ENCODE measurements around the gene TOGARAM2. TPM values are rescaled to one million over a fixed set of nuclear protein-coding genes. Genes with fewer than 3 reads are reported as not detected.

TOGARAM2 gene
- total and polyA plus RNA-seq, 10 donors: 3.0 to 19.9 (median 8.6) TPM

DNA sequence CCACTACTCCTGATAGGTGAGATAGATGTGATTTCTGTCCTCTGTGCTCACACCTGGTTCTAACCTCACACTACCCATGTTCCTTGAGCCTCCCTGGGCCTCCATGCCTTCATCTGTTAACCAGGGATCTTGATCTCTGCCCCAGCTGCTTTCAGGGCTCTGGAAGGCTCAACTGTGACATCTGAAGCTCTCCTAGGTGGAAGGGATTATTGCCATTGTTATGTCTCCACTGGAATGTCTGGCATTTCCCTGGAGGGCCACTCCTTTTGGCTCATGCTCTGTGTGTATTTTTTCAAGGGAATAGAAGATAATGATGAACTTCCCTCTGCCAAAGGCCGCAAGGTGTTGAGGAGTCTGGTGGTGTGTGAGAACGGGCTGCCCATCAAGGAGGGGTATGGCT is 52.1 kb downstream of the TOGARAM2 start:
- Histone ChIP-seq H3K27ac (no peak overlapping the region), H3K4me3 (no peak overlapping the region), H3K4me1 (peaks cover 0 to 11% (median 0%) of the 10 kb centered on the region in 6 donors), H3K27me3 (replicated peaks in 1 of 7) (no peaks in the 10 kb centered on the region), H3K9me3 (no peaks in the 10 kb centered on the region), H3K36me3 (peaks cover 0 to 20% (median 0%) of the 10 kb centered on the region in 6 donors)
- WGBS, 5 donors: 54 to 89% (median 76%) methylated on average over 2 of the region's 2 CpGs
- intact Hi-C loops (cut with DNase I; ENCODE audit: low total_unique reads): no loop called here
- TF ChIP-seq POLR2AphosphoS5 (IDR thresholded peaks at IDR 0.05) (no peak), POLR2A (IDR thresholded peaks at IDR 0.05) (no peak)
- TF ChIP-seq, protein P1, sequence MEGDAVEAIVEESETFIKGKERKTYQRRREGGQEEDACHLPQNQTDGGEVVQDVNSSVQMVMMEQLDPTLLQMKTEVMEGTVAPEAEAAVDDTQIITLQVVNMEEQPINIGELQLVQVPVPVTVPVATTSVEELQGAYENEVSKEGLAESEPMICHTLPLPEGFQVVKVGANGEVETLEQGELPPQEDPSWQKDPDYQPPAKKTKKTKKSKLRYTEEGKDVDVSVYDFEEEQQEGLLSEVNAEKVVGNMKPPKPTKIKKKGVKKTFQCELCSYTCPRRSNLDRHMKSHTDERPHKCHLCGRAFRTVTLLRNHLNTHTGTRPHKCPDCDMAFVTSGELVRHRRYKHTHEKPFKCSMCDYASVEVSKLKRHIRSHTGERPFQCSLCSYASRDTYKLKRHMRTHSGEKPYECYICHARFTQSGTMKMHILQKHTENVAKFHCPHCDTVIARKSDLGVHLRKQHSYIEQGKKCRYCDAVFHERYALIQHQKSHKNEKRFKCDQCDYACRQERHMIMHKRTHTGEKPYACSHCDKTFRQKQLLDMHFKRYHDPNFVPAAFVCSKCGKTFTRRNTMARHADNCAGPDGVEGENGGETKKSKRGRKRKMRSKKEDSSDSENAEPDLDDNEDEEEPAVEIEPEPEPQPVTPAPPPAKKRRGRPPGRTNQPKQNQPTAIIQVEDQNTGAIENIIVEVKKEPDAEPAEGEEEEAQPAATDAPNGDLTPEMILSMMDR (IDR thresholded peaks at IDR 0.05 in 8 of 11, conservative IDR thresholded peaks at IDR 0.05 in 3 of 11): no peak
- DNase-seq: no peak

DNA sequence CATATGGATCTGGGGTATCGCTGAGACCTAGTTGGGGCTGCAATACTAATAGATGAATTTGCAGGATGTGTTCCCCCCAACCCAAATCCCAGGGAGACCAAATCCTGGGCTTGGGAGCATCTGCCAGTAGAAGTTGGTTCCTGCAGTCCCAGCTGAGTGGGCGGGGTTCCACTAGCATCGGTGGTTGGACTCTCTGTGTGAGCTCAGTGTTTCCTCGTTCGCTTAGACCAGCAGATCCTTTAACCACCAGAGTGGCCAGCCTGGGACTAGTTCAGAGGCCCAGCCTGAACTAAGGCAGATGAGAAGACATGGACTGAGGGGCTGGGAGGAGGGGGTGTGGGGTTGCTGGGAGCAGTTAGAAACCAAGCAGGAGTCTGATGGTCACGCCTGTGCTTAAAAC is 52.6 kb downstream of the TOGARAM2 start:
- WGBS, 5 donors: 70 to 79% (median 78%) methylated on average over 6 of the region's 6 CpGs
- H3K36me3 ChIP-seq: peaks cover 0 to 19% (median 0%) of the 10 kb centered on the region in 6 donors
- H3K4me1 ChIP-seq: peaks cover 0 to 11% (median 0%) of the 10 kb centered on the region in 6 donors
- no peak overlapping the region for H3K4me3 ChIP-seq
- TF ChIP-seq POLR2AphosphoS5 (IDR thresholded peaks at IDR 0.05): no peak
- TF ChIP-seq POLR2A (IDR thresholded peaks at IDR 0.05): no peak
- TF ChIP-seq, protein P1 (IDR thresholded peaks at IDR 0.05 in 8 of 11, conservative IDR thresholded peaks at IDR 0.05 in 3 of 11): no peak
- no peaks in the 10 kb centered on the region for H3K9me3 ChIP-seq
- no peak overlapping the region for H3K27ac ChIP-seq
- H3K27me3 ChIP-seq (replicated peaks in 1 of 7): no peaks in the 10 kb centered on the region
- no peak for DNase-seq
- intact Hi-C loops (cut with DNase I; ENCODE audit: low total_unique reads): no loop called here

DNA sequence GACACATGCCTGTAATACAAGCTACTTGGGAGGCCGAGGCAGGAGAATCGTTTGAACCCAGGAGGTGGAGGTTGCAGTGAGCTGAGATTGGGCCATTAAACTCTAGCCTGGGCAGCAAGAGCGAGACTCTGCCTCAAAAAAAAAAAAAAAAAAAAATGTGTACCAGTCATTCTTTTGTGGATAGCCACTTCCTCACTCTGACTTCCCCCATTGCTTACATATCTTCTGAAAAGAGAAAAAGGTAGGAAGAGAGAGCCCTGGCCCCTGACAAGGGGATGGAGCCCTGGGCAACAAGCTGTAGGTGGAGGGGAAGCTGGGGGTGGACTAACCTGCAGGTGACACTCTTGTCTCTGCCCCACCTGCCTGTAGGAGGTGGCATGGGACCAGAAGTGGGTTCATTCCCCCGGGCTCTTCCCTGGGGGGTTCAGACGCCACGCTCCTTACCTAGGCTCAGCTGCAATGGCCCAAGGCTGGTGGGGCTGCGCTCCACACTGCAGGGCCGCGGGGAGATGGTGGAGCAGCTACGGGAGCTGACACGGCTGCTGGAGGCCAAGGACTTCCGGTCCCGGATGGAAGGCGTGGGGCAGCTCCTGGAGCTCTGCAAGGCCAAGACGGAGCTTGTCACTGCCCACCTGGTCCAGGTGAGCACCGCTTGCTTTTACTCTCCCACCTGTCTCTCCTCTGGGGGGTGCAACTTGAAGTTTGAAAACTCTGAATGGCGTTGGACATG is 54.1 kb downstream of the TOGARAM2 start:
- no peak for TF ChIP-seq POLR2AphosphoS5 (IDR thresholded peaks at IDR 0.05)
- TF ChIP-seq, protein P1 (IDR thresholded peaks at IDR 0.05 in 8 of 11, conservative IDR thresholded peaks at IDR 0.05 in 3 of 11): no peak
- TF ChIP-seq POLR2A (IDR thresholded peaks at IDR 0.05): no peak
- Histone ChIP-seq H3K36me3 (peaks cover 0 to 19% (median 0%) of the 10 kb centered on the region in 6 donors), H3K27ac (no peak overlapping the region), H3K9me3 (no peaks in the 10 kb centered on the region), H3K27me3 (replicated peaks in 1 of 7) (no peaks in the 10 kb centered on the region), H3K4me1 (peaks cover 0 to 11% (median 0%) of the 10 kb centered on the region in 6 donors), H3K4me3 (no peak overlapping the region)
- intact Hi-C loops (cut with DNase I; ENCODE audit: low total_unique reads): no loop called here
- peak; percentile 53 for DNase-seq
- WGBS, 5 donors: 78 to 90% (median 82%) methylated on average over 11 to 17 of the region's 17 CpGs

DNA sequence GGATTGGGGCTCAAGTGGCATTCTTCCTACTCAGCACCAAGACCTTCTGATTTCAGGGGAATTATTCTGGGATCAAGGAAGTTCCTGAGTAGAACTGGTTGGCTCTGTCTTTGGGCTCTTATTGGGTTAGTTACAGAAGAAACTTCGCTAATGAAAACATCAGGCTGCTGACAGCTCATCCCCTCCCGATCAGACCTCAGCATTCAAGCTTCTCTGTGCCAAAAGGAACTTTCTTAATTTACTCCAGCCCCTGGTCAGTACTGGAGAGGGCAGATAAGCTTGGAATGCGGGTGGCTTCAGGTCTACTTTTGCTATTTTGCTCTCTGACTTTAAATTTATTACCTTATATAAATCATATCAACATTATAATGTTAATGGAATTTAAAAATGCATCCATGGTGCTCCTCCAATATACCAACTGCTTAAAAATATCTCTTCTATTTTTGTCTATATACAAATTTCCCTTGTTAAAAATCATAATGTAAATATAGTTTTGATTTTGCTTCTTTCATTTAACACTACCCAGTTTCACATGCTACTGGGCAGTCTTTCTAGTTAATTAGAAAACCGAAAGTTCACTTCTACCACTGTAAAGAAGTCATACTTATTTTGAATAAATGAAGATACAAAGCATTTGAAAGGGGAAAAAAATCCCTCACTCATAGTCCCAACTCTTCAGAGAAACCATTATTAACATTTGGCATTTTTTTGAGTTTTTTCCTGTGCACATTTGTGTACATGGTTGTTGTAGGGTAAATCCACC is 58.8 kb downstream of the TOGARAM2 start:
- no peak overlapping the region for H3K4me3 ChIP-seq
- TF ChIP-seq, protein P1 (IDR thresholded peaks at IDR 0.05 in 8 of 11, conservative IDR thresholded peaks at IDR 0.05 in 3 of 11): no peak
- TF ChIP-seq POLR2AphosphoS5 (IDR thresholded peaks at IDR 0.05) (no peak), POLR2A (IDR thresholded peaks at IDR 0.05) (no peak)
- no peak for DNase-seq

More for the DNA sequence above, 58.8 kb downstream of the TOGARAM2 start:
- WGBS, 5 donors: 71 to 90% (median 77%) methylated on average over 4 of the region's 4 CpGs
- H3K36me3 ChIP-seq: peaks cover 0 to 10% (median 0%) of the 10 kb centered on the region in 6 donors
- intact Hi-C loops (cut with DNase I; ENCODE audit: low total_unique reads): no loop called here
- no peaks in the 10 kb centered on the region for H3K27me3 ChIP-seq (replicated peaks in 1 of 7)
- H3K9me3 ChIP-seq: no peaks in the 10 kb centered on the region
- H3K27ac ChIP-seq: no peak overlapping the region
- H3K4me1 ChIP-seq: peaks cover 0 to 13% (median 3%) of the 10 kb centered on the region in 6 donors
